ENCODE results near the gene TSPAN5.
"Not testable (repeated sequence)": the region's sequence is repeated elsewhere in the genome, so short reads cannot be mapped to it uniquely, and the experiment has no call there.

TSPAN5 gene

GRCh38 chr4:98658287-98659105 lies at the start of gene TSPAN5:
Gene TSPAN5 (minus strand): TSS chr4:98658611.
- DNase-seq = peak; percentile 36 to 65

DNA sequence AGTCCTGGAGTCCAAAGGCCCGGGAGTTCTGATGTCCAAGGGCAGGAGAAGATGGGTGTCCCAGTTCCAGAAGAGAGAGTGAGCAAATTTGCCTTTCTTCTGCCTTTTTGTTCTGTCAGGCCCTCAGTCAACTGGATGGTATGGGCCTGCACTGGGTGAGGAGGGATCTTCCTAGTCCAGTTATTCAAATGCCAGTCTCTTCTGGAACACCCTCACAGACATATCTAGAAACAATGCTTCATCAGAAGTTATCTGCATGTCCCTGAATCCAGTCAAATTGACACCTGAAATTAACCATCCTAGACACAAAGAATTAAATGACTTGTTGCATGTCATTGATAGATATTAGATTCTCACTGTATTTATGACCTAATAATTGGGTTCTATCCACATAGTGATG lies 48.5 kb upstream of the TSPAN5 start:
- no peak for DNase-seq

DNA sequence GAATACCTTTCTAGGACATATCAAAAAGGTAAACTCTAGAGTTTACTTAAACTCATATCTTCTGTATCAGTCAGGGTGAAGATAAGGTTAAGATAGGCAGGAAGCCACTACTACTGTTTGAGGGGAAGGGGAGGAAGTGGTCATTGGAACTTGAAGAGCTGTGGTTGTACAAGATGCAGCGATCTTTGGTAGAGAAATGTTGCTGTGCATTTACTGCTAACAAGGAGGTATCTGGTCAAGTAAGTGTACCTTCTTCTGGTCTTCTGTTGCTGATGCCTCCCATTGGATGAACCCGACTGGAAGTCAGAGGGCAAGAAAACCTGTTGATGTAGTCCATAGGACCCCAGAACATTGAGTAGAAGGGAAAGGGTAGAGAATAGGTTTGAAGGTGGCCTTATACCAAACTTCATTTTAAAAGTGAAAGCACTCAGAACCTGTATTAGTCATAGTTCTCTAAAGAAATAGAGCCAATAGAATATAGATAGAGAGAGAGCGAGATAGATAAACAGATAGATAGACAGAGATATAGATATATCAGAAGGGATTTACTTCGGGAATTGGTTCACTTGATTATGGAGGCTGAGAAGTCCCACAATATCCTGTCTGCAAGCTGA lies 47.9 kb upstream of the TSPAN5 start:
- no peak for DNase-seq

GRCh38 chr4:98705586-98705985 lies 47.2 kb upstream of the TSPAN5 start:
- DNase-seq = not testable (repeated sequence)

- DNase-seq = no peak
Measured at GRCh38 chr4:98700656-98701055, 42.2 kb upstream of the TSPAN5 start.

DNA sequence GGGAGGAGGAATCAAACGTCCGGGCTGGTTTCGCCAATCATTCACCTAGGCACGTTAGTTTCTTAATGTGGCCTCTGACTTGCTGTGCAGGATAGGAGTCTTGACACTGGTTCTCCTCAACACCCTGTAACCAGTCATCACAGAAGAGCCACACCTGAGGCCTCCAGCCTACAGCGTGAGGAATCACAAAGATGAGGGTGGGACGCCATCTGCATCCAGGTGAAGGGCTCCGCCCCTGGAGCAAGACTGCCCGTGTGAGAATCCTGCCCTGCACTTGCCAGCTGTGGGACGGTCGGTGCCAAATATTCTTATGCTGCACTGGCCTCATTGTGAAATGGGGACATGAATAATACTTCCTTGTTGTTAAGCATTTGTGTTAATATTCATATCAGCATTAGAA lies 35.7 kb upstream of the TSPAN5 start:
- no peak for DNase-seq

- DNase-seq = no peak
Measured at GRCh38 chr4:98692411-98692810, 34.0 kb upstream of the TSPAN5 start.

- no peak for DNase-seq
Measured at GRCh38 chr4:98691588-98691987, 33.2 kb upstream of the TSPAN5 start.

DNA sequence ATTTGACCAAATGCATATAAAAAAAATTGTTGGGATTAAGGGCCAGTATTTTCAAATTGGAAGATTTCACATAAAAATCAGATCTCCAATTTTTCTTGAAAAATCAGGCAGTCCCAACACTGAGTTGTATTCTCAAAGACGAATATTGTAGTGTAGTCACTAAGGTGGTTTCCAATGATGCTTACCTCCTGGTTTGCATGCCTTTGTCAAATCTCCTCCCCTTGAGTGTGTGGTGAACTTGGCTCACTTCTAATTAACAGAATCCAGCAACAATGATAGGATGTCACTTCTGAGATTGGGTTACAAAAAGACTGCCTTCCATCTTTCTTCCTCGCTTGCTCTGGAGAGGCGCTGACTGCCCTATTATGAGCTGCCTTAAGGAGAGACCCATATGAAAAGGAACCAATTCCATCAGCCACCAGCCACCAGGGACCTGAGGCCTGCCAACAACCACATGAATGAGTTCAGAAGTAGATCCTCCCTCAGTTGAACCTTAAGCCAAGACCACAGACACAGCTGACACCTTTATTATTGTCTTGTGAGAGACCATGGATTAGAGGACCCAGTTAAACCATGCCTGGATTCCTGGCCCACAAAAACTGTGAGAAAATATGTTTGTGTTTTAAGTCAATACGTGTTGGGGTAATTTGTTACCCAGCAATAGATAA lies 31.2 kb upstream of the TSPAN5 start:
- no peak for DNase-seq

GRCh38 chr4:98688411-98689290 lies 30.2 kb upstream of the TSPAN5 start:
- no peak for DNase-seq

DNA sequence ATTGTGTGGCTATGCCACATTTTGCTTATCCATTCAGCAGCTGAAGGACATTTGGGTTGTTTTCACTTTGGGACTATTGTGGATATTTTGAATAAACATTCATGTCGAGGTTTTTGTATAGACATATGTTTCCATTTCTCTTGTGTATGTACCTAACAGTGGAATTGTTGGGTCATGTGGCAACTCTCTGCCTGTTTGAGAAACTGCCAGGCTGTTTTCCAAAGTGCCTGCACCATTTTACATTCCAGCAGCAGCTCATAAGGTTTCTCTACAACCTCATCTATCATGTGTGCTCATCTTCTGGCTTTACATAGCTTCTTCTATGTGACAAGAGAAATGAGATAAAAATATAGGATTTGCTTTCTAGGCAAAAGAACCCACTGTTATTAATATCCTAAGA lies 29.5 kb upstream of the TSPAN5 start:
- DNase-seq = no peak

- no peak for DNase-seq
Measured at GRCh38 chr4:98686847-98687246, 28.4 kb upstream of the TSPAN5 start.

- DNase-seq = no peak
Measured at GRCh38 chr4:98686043-98686707, 27.8 kb upstream of the TSPAN5 start.

DNA sequence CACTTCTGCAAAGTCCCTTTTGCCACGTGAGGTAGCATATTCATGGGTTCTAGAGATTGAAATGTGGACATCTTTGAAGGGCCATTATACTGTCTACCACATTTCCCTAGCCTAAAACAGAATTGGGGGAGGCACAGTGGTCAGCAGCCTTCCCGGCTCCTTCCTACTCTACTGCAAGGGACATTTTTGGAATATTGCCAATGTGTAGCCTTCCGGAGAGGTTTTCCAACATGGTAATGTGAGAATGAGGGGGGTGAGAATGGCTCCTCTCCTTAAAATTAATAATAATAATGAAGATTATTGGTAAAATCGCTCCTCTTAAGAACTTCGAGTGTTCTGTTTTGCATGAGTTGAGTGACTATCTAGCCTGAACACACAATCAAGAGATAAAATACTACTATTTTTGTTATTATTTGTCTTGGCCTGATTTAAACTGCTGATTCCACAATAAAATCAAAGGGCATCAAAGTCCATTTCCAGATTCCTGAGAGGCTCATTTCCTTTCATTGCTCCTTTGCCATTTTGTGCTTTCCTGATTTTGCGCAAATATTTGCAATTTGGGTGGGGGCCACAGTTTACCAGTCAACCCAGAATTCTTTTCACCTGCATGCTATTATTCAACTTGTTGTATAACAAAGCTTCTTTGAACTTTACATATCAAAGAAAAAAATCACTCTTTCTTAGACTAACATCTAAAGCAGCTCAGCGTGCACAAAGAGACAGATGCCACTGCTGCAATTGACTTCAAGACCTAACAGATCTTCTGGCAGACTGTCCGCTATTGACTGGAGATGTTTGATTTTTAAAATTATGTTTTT lies 27.0 kb upstream of the TSPAN5 start:
- DNase-seq = no peak

DNA sequence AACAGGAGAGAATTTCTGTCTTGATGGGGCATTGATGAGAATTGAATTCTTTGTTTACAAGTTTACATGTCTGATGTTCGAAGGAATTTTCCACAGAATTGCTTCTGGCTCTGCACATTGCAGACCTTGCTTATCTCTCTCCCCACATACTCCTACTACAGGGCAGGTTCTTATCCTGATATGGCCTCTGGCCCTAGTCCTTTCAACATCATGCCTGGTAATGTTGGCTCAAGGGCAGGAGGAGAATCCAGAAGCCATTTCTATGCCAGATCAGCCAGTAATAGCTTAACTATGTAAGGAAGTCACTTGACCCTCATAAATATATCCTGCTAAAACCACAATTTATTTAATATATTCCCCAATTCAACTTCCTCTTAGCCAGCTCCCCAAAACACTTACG lies 24.3 kb upstream of the TSPAN5 start:
- DNase-seq = no peak

DNA sequence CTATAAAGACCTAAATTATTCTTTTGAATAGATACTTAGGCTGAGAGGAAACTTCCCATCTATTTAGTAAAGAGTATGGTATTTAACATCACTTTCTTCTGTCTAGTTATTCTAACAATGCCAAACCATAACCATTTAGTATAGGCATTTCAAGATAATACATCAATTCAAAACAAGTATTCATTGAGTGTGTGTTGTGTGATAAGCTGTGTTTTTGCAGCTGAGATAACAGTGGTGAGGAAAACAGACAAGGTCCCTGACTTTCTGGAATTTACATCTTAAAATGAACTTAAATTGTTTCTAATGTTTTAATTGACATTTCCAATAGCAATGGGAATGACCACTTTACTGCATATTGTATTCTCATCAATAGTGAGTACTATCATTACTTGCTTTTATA lies 22.4 kb upstream of the TSPAN5 start:
- DNase-seq = no peak

DNA sequence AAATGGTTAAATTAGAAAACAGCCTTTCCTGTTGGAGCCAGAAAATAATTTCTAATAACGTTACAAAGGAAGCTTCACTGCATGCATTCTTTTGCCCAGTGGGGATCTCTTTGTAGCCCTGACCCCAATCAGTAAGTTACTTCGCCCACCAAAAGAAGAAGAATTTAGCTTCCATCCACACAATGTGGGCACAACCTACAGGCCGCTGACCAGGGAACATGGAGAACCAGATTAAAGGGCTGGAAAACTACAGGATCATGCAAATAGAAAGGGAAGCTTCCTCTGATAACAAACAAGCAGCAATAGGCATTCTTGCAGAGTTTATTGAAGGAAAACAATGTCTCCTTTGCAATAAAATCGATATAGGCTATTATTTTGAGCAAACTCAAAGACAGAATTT lies 21.3 kb upstream of the TSPAN5 start:
- no peak for DNase-seq

GRCh38 chr4:98677799-98678198 lies 19.4 kb upstream of the TSPAN5 start:
- DNase-seq = no peak

DNA sequence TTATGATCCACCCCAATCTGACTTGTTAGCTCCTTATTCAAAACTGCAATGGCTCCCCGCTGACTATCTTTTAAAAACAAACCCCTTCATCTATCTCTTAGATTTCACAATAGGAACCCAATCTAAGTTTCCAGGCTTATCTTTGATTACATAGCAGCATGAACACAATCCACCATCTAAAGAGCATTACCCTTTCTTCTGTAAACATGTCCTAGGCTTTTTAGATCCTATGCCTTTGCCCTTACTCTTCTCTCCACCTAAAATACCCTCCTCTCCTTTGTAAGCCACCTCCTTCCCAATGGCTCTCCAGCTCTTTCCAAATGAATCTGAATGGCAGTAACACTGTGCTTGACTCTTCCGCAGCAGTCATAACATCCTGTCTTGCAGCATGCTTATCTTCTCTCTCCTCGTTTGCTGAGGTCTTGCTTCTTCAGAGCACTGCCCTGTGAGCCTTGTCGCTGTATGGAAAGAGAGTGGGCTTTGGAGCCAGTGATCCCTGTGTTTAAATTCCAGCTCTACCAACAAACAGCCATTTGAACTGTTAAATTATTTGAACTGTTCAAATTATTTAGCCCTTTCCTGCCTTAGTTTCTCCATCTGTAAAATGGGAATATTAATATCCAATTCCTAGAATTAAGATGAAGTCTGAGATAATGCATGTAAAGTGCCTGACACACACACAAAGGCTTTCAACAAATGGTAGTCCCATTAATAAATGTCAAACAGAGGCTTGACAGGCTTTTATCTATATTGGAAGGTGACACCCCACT lies 16.2 kb upstream of the TSPAN5 start:
- no peak for DNase-seq

DNA sequence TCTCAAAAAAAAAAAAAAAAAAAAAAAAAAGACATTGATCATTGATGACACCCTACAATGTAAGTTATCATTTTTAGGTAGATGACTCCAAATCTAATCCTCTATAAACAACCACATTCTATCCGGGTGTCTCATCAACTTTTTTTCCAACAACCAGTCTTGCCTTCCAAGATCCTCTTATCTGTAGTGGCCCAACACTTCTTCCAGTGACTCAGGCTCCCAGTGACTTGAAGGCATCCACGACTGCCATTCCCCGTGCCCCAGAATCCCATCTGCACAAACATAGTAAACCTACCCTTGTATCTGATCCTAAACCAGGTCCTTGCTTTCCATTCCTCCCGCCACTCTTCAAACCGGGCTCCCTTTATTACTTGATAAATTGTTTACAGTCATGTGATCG lies 15.6 kb upstream of the TSPAN5 start:
- no peak for DNase-seq

DNA sequence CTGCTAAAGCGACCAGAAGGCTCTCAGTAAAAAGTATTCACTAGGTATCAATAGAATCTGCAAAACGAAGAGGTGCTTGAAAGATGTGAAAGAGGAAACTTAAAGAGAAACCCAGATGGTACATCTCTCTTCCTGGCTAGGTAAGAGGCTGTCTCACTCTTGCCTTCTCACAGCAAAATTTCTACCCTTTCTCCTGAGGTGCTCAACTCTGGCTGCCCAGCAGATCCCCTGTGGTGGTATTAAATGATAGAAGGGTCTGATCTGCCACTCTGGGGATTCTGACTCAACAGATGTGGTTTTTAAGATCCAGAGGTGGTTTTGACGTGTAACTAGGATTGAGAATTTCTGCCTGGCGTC lies 14.9 kb upstream of the TSPAN5 start:
- no peak for DNase-seq

Measured in SHP77 (cell line).